Mucosa of gallbladder (tissue), 1 donor: ENCODE data around the gene RNF40. TPM values are rescaled to one million over a fixed set of nuclear protein-coding genes. Genes with fewer than 3 reads are reported as not detected.

ENCODE experiments used
- DNase-seq: peaks from one replicate; pipeline ENCODE4 v3.0.0-alpha.2; 2020; ENCODE audit warnings: low spot score
- total RNA-seq: library from RNA; stranded (reverse); gene quantifications from one replicate; pipeline ENCODE4 v1.2.1, GENCODE V29; 2021
- donor health status: DM: no; HTN: no; CAD: no.

RNF40 gene
- 129 TPM for total RNA-seq

DNA sequence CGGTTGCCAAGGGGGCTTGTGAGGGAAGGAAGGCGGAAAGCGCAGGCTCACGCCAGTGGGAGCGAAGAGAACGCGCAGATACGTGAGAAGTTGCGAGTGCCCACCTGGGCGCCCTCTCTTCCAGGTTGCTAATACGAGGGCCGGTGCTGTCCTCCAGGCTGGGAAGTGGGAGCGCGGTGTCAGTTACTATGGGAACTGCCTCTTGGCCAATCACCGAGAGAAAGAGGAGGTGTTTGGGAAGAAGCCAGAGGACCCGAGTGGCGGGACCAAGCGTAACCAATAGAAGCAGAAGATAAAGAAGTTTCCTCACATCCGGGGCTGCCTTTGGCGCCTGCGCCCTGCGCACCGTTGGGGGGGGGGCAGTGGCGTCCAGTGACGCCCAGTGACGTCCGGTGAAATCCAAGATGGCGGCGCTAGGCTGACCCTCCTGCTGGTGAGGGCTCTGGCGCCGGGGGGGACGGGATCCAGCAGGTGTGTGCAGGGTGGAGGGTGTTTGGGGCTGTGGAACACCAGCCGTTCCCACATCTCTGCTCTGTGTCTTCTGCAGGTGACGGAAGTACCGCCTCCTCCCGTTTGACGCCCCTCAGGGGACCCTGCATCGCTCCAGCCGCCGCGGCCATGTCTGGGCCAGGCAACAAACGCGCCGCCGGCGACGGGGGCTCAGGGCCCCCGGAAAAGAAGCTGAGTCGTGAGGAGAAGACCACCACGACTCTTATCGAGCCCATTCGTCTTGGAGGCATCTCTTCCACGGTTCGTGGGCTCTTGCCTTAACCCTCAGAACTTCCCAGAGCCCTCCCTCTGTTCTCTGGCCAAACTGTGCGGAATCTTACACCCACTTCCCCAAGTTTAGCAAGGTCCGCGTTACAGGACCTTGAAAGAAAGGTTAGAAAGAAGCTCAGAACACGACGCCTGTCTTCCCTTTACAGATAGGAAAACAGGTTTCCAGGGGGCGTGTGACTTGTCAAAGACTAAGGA is at the start of gene RNF40, which contains the start of gene CFAP119:
Gene RNF40 (plus strand): TSS at position 395 of the 975 bp plus-strand sequence. CDS start 224 bp downstream, at position 619.
Gene CFAP119 (minus strand): TSS at position 135 of the 975 bp plus-strand sequence. CDS start 314 bp downstream, outside the sequence.
- DNase-seq, result peak; percentile 98

DNA sequence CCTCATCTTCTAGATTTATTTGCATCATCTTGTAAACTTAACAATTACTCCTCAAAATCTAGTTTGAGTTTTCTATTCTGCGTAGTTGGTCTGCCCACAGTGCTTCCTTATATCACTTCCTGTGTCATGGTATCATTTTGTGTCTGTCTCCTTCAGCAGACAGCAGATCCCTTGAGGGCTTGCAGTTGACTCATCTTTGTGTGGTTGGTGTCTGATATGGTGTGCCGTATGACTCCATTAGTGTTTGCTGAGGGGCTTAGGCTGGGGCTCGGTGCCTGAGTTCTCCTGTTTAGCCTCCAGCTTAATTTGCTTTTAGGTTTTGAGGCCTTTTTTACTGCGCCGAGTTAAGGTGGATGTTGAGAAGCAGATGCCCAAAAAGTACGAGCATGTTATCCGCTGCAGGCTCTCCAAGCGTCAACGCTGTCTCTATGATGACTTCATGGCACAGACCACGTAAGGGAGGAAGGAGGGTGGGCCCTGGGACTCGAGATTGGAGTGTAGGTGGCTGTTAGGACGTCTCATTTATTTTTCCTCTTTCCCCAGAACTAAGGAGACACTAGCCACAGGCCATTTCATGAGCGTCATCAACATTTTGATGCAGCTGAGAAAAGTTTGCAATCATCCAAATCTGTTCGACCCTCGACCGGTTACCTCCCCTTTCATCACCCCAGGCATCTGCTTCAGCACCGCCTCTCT is 46.2 kb upstream of the RNF40 start:
- no peak for DNase-seq

- DNase-seq, result no peak
These were observed 42.0 kb upstream of the RNF40 start for GRCh38 chr16:30720086-30720485.

GRCh38 chr16:30720694-30721093 is 41.4 kb upstream of the RNF40 start:
- no peak for DNase-seq

GRCh38 chr16:30721167-30721566 is 41.0 kb upstream of the RNF40 start:
- no peak for DNase-seq

DNA sequence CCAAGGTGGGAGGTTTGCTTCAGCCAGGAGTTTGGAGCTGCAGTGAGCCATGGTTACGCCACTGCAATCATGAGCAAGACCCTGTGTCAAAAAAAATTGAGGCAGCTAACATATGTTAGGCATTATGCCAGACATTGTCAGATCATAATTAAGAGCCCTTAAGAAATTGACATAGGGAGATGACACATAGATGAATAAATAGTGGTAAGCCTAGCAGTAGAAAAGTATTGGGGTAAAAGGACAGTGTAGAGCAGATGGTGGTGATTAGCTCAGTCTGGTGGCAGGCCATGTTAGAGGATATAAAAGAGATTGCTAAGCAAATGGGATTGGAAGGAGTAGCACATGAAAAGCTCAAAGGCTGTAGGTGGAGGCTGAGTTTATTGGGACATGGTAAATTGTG is 40.5 kb upstream of the RNF40 start:
- no peak for DNase-seq

- no peak for DNase-seq
These were observed 39.7 kb upstream of the RNF40 start for GRCh38 chr16:30722443-30722842.

GRCh38 chr16:30722916-30723315 is 39.2 kb upstream of the RNF40 start:
- no peak for DNase-seq

DNA sequence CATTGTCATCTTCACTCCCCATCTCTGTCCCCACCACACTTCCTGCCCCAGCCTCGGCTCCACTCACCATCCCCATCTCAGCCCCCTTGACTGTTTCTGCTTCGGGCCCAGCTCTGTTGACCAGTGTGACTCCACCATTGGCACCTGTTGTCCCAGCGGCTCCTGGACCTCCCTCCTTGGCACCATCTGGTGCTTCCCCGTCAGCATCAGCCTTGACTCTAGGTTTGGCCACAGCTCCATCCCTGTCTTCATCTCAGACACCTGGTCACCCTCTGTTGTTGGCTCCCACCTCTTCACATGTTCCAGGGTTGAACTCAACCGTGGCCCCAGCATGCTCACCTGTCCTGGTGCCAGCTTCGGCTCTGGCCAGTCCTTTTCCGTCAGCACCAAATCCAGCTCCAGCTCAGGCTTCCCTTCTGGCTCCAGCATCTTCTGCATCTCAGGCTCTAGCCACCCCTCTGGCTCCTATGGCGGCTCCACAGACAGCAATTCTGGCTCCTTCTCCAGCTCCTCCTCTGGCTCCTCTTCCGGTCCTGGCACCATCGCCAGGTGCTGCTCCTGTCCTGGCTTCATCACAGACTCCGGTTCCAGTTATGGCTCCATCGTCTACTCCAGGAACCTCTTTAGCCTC is 38.3 kb upstream of the RNF40 start:
- DNase-seq, result no peak

DNA sequence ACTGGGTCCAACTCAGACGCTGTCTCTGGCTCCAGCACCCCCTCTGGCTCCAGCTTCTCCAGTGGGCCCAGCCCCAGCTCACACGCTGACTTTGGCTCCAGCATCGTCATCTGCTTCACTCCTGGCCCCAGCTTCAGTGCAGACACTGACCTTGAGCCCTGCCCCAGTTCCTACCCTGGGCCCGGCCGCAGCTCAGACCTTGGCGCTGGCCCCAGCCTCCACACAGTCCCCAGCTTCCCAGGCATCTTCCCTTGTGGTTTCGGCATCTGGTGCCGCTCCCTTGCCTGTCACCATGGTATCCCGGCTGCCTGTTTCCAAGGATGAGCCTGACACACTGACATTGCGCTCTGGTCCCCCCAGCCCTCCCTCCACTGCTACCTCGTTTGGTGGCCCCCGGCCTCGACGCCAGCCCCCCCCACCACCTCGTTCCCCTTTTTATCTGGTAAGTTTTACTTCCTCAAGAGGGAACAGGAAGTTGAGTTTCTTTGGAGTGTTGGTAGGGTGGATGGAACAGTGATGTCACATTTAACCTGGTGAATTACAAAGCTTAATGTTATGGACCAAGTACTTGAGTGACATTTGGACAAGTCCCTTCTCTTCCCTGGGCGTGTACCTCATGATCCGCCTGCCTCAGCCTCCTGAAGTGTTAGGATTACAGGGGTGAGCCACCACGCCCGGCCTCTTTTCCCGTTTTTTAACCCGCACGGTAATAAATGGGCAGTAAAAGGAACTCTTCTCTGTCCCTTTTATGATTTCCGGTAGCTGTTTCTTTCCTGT is 37.3 kb upstream of the RNF40 start:
- no peak for DNase-seq

DNA sequence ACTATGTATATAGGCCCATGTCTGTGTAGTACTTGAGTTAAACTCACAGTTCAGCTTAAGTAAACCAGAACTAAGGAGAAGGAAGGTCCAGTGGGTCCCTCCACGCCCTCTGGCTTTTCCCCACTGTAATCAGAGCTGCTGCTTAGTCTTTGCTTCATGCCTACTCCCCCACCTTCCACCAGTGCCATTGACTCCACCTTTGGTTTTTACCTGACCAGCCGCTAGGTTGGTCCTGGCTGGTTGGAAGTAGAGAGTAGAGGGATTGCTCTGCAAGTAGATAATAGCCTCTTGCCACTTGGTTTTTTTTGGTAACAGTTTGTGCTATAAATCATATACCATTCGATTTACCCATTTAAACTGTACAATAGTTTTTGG is 36.7 kb upstream of the RNF40 start:
- no peak for DNase-seq

GRCh38 chr16:30728321-30728720 is 33.8 kb upstream of the RNF40 start:
- DNase-seq, result no peak

DNA sequence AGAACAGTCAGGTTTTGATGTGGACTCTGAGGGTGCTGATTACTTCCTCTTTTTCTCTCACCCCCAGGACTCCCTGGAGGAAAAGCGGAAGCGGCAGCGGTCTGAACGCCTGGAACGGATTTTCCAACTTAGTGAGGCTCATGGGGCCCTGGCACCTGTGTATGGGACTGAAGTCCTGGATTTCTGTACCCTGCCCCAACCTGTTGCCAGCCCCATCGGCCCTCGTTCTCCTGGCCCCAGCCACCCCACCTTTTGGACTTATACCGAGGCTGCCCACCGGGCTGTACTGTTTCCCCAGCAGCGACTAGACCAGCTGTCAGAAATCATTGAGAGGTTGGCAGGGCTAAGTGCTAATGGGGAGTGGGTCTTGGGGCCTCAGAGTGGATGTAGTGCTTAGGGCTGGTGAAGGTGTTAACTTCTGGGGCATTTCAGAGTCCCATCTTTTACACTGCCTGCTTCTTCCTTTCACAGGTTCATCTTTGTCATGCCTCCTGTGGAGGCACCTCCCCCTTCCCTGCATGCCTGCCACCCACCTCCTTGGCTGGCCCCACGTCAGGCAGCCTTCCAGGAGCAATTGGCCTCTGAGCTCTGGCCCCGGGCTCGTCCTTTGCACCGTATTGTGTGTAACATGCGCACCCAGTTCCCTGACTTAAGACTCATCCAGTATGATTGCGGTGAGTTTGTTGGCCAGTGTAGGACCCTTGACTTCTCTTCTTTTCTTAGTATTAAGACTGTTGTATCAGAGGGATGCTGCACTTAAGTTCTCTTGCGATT is 33.0 kb upstream of the RNF40 start:
- no peak for DNase-seq

DNA sequence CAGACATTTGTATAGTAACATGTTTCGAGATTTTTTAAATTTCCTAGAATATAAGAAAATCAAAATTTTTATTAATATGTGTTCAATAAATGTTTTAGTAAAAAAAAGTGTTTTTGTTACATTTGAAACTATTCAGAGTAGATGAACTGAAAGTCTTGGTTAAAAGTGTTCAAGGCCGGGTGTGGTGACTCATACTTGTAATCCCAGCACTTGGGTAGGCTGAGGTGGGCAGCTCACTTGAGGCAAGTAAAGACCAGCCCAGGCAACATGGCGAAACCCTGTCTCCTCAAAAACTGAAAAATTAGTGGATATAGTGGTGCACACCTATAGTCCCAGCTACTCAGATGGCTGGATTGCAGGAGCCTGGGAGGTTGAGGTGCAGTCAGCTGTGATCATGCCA is 30.7 kb upstream of the RNF40 start:
- no peak for DNase-seq

DNA sequence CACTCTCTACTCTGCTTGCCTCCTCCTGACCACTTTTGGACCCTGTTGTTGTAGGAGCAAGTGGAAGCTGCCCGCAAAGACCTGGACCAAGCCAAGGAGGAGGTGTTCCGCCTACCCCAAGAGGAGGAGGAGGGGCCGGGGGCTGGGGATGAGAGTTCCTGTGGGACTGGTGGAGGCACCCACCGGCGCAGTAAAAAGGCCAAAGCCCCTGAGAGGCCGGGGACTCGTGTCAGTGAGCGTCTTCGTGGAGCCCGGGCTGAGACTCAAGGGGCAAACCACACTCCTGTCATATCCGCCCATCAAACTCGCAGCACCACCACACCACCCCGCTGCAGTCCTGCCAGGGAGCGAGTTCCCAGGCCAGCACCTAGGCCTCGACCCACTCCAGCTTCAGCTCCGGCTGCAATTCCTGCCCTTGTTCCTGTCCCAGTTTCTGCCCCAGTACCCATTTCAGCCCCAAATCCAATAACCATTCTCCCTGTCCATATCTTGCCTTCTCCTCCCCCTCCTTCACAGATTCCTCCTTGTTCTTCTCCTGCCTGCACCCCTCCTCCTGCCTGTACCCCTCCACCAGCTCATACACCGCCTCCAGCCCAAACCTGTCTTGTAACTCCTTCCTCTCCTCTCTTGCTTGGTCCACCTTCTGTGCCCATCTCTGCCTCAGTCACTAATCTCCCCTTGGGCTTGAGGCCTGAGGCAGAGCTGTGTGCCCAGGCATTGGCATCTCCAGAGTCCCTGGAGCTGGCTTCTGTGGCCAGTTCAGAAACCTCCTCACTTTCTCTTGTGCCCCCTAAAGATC is 24.9 kb upstream of the RNF40 start:
- DNase-seq, result no peak

DNA sequence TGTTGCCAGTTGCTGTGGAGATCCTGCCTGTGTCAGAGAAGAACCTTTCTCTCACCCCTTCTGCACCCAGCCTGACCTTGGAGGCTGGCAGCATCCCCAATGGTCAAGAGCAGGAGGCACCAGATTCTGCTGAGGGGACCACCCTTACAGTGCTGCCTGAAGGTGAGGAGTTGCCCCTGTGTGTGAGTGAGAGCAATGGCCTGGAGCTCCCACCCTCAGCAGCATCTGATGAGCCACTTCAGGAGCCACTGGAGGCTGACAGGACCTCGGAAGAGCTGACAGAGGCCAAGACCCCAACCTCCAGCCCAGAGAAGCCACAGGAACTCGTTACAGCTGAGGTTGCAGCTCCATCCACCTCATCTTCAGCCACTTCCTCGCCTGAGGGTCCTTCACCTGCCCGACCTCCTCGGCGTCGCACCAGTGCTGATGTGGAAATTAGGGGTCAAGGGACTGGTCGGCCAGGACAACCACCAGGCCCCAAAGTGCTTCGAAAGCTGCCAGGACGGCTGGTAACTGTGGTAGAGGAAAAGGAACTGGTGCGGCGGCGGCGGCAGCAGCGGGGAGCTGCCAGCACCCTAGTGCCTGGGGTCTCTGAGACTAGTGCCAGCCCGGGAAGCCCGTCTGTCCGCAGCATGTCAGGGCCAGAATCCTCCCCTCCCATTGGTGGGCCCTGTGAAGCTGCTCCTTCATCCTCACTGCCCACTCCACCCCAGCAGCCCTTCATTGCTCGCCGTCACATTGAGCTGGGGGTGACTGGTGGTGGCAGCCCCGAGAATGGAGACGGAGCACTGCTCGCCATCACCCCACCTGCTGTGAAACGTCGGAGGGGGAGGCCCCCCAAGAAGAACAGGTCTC is 24.1 kb upstream of the RNF40 start:
- no peak for DNase-seq

DNA sequence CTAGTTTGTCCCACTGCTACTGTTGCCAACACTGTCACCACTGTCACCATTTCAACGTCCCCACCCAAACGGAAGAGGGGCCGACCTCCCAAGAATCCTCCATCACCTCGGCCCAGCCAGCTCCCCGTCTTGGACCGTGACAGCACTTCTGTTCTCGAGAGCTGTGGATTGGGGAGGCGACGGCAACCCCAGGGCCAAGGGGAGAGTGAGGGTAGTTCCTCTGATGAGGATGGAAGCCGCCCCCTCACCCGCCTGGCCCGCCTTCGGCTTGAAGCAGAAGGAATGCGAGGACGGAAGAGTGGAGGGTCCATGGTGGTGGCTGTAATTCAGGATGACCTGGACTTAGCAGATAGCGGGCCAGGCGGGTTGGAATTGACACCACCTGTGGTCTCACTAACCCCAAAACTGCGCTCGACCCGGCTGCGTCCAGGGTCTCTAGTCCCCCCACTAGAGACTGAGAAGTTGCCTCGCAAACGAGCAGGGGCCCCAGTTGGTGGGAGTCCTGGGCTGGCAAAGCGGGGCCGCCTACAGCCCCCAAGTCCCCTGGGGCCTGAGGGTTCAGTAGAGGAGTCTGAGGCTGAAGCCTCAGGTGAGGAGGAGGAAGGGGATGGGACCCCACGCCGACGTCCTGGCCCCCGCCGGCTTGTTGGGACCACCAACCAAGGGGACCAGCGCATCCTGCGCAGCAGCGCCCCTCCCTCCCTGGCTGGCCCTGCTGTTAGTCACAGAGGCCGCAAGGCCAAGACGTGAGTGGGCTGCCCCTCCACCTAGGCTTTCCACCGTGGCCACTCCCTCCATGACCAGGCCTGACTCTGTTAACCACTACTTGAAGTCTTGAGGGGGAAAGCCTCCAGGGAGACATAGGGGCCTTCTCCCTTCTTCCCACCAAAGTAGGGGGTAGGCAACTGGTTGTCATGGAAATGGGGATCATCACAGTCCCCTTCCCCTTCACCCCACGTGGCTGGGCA is 22.9 kb upstream of the RNF40 start:
- DNase-seq, result no peak
